ENCODE results near the gene TMEM181. TPM values are rescaled to one million over a fixed set of nuclear protein-coding genes. Genes with fewer than 3 reads are reported as not detected.

Gene TMEM181
- total RNA-seq, 1 experiment from 2014 or later: 18.7 TPM

- BruUV-seq (replicated peaks): no TSS peak
- no peak overlapping the region for H2AFZ ChIP-seq
- ChIA-PET POLR2A (ENCODE audit: unreplicated experiment) (no interaction called here), CTCF (no interaction called here)
- TF ChIP-seq CTCF (conservative IDR thresholded peaks at IDR 0.05): no peak
- no peak for TF ChIP-seq EZH2 (IDR thresholded peaks at IDR 0.05; ENCODE audit: low read depth)
- no peaks in the 10 kb centered on the region for H3K9me2 ChIP-seq (ENCODE audit: insufficient read depth)
- H3K4me2 ChIP-seq: no peak overlapping the region
- no peak for DNase-seq
- H3K4me3 ChIP-seq: no peak overlapping the region
- no peaks in the 10 kb centered on the region for H3K79me2 ChIP-seq (ENCODE audit: low read depth)
- 0 out of 2 replicates have a peak, but pooled peaks cover 2% of the 10 kb centered on the region for H3F3A ChIP-seq (ENCODE audit: insufficient read depth, low read depth)
- H4K20me1 ChIP-seq (ENCODE audit: insufficient read depth): no peaks in the 10 kb centered on the region
- H3K9me3 ChIP-seq (ENCODE audit: insufficient read depth, low read depth): peaks cover 3% of the 10 kb centered on the region; the same call in 1 of the 2 replicates
- 0 out of 2 replicates have a peak, but pooled peaks cover 4% of the 10 kb centered on the region for H3K27me3 ChIP-seq (ENCODE audit: insufficient read depth, low read depth)
- no peaks in the 10 kb centered on the region for H3K4me1 ChIP-seq (replicated peaks; ENCODE audit: insufficient read depth)
- no peaks in the 10 kb centered on the region for H3K36me3 ChIP-seq (ENCODE audit: low read depth)
- intact Hi-C loops (cut with micrococcal nuclease; ENCODE audit: unreplicated experiment): no loop called here
- H3K27ac ChIP-seq: no peak overlapping the region
Measured at GRCh38 chr6:158531566-158531965, 28.3 kb upstream of the TMEM181 start.

- ChIA-PET POLR2A (ENCODE audit: unreplicated experiment) (no interaction called here), CTCF (no interaction called here)
- Histone ChIP-seq H3K27ac (no peak overlapping the region), H3K27me3 (ENCODE audit: insufficient read depth, low read depth) (no peaks in the 10 kb centered on the region), H3F3A (ENCODE audit: insufficient read depth, low read depth) (no peaks in the 10 kb centered on the region), H3K4me2 (no peak overlapping the region), H2AFZ (no peak overlapping the region), H3K4me1 (replicated peaks; ENCODE audit: insufficient read depth) (no peaks in the 10 kb centered on the region), H3K9me2 (ENCODE audit: insufficient read depth) (no peaks in the 10 kb centered on the region), H3K36me3 (ENCODE audit: low read depth) (no peaks in the 10 kb centered on the region), H3K79me2 (ENCODE audit: low read depth) (no peaks in the 10 kb centered on the region), H3K9me3 (ENCODE audit: insufficient read depth, low read depth) (peaks cover under 1% of the 10 kb centered on the region; the same call in 1 of the 2 replicates), H3K4me3 (no peak overlapping the region), H4K20me1 (ENCODE audit: insufficient read depth) (no peaks in the 10 kb centered on the region)
- TF ChIP-seq EZH2 (IDR thresholded peaks at IDR 0.05; ENCODE audit: low read depth): no peak
- TF ChIP-seq CTCF (conservative IDR thresholded peaks at IDR 0.05): no peak
- no TSS peak for BruUV-seq (replicated peaks)
- intact Hi-C loops (cut with micrococcal nuclease; ENCODE audit: unreplicated experiment): no loop called here
- no peak for DNase-seq
Measured at GRCh38 chr6:158531970-158532369, 27.9 kb upstream of the TMEM181 start.

DNA sequence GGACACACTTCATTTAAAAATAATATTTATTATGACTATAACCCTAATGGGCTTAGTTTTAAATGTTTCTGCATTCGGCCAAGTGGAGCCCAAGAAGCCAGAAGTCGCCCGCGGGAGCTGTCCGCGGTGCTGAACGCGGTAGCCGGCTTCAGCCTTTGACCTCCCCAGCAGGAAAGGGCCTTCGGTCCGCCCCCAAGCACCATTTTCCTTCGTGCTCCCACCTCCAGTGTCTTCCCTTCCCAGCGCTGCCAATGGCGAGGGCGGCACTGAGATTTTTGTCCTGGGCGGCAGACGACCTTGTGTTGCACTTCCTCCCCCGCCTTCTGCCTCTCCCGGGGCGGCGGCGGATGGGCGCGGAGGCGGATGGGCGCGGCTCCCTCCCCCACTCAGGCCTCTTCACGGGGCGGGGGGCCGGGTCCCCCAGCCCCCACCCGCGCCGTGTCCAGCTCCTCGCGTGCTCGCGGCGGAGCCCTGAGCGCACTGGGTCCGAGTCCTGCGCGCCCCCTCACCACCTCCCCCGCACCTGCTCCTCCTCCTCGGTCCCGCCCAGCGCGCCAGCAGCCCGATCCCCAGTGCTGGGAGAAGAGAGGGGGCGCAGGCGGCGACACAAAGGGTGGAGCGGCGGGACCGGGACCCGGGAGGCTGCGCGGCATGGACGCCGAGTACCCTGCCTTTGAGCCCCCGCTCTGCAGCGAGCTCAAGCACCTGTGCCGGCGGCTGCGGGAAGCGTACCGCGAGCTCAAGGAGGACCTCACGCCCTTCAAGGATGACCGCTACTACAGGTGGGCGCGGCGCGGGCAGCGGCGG, 23.6 kb upstream of the TMEM181 start:
- H3K27me3 ChIP-seq (ENCODE audit: insufficient read depth, low read depth): peaks cover 10% of the 10 kb centered on the region; the same call in 1 of the 2 replicates
- no peaks in the 10 kb centered on the region for H3K9me3 ChIP-seq (ENCODE audit: insufficient read depth, low read depth)
- ChIA-PET POLR2A (ENCODE audit: unreplicated experiment) (no interaction called here), CTCF (no interaction called here)
- H3K36me3 ChIP-seq (ENCODE audit: low read depth): no peaks in the 10 kb centered on the region
- no peaks in the 10 kb centered on the region for H3K9me2 ChIP-seq (ENCODE audit: insufficient read depth)
- intact Hi-C loops (cut with micrococcal nuclease; ENCODE audit: unreplicated experiment): no loop called here
- no peaks in the 10 kb centered on the region for H4K20me1 ChIP-seq (ENCODE audit: insufficient read depth)
- TF ChIP-seq EZH2 (IDR thresholded peaks at IDR 0.05; ENCODE audit: low read depth): no peak
- no peak for TF ChIP-seq CTCF (conservative IDR thresholded peaks at IDR 0.05)
- H2AFZ ChIP-seq: no peak overlapping the region
- peak in 1 of 2 experiments; percentile 45 for DNase-seq
- H3K27ac ChIP-seq: no peak overlapping the region
- no peak overlapping the region for H3K4me3 ChIP-seq
- H3F3A ChIP-seq (ENCODE audit: insufficient read depth, low read depth): no peaks in the 10 kb centered on the region
- no peak overlapping the region for H3K4me2 ChIP-seq
- no peaks in the 10 kb centered on the region for H3K4me1 ChIP-seq (replicated peaks; ENCODE audit: insufficient read depth)
- H3K79me2 ChIP-seq (ENCODE audit: low read depth): no peaks in the 10 kb centered on the region
- BruUV-seq (replicated peaks): no TSS peak

Data from PC-9 (cell line).